Measurements from ENCODE around the gene CBFB. TPM values are rescaled to one million over a fixed set of nuclear protein-coding genes. Genes with fewer than 3 reads are reported as not detected.

CBFB gene
- total RNA-seq, 1 experiment from 2014 or later = 76.3 TPM

GRCh38 chr16:67108489-67108888, 79.5 kb downstream of the CBFB start:
- H3K23ac ChIP-seq (ENCODE audit: insufficient read length, low read depth, low read length) = no peak overlapping the region
- TF ChIP-seq CTCF (conservative IDR thresholded peaks at IDR 0.05) = no peak
- H4K8ac ChIP-seq (replicated peaks; ENCODE audit: insufficient read length, low read depth, low read length) = no peak overlapping the region
- Mint-ChIP-seq H3K9me3 (no peaks in the 10 kb centered on the region), H3K27me3 (ENCODE audit: low read depth) (peaks cover 1% of the 10 kb centered on the region), H3K36me3 (ENCODE audit: insufficient read depth in 1 of 3, low read depth in 3 of 3) (peaks cover 0 to 5% (median 0%) of the 10 kb centered on the region in 3 experiments; a peak in 2 of 7 replicates), H3K27ac (no peak overlapping the region), H3K4me1 (peaks cover 17 to 23% of the 10 kb centered on the region in 2 experiments), H3K4me3 (no peak overlapping the region)
- H3K79me2 ChIP-seq (ENCODE audit: insufficient read depth, low read length) = peaks cover 6% of the 10 kb centered on the region; the same call in 1 of the 2 replicates
- no peak overlapping the region for H3K56ac ChIP-seq (ENCODE audit: insufficient read length, low read depth, low read length)
- H2AFZ ChIP-seq (ENCODE audit: low read length) = peak overlapping the region; percentile 23
- no peak overlapping the region for H2BK20ac ChIP-seq (ENCODE audit: low read depth, low read length, poor library complexity, severe bottlenecking)
- no peak overlapping the region for H2BK15ac ChIP-seq (ENCODE audit: low read depth, low read length)
- no peak overlapping the region for H4K5ac ChIP-seq (ENCODE audit: insufficient read length, low read depth, low read length)
- H3K23me2 ChIP-seq (ENCODE audit: insufficient read length, low read depth, low read length, poor library complexity, severe bottlenecking) = peaks cover 9% of the 10 kb centered on the region
- H2AK5ac ChIP-seq (ENCODE audit: insufficient read length, low read length) = no peak overlapping the region
- no peaks in the 10 kb centered on the region for H3K9me3 ChIP-seq (ENCODE audit: control insufficient read depth, low read depth, low read length)
- no peaks in the 10 kb centered on the region for H3K4me1 ChIP-seq (ENCODE audit: insufficient read depth, low read length)
- H4K91ac ChIP-seq (ENCODE audit: insufficient read length, low read depth, low read length) = no peak overlapping the region
- H2BK120ac ChIP-seq (ENCODE audit: low read depth, low read length, poor library complexity, severe bottlenecking) = no peak overlapping the region
- H3K9ac ChIP-seq (ENCODE audit: extremely low read depth, insufficient read length, low read length) = no peak overlapping the region
- no peak overlapping the region for H3K27ac ChIP-seq (ENCODE audit: insufficient read length, low read depth, low read length)
- no peak overlapping the region for H3K18ac ChIP-seq (ENCODE audit: insufficient read length, low read depth, low read length)
- no peak for DNase-seq
- H3K14ac ChIP-seq (ENCODE audit: insufficient read depth, low read length) = no peak overlapping the region
- H3K4me2 ChIP-seq (ENCODE audit: insufficient read depth, insufficient read length, low read length) = no peak overlapping the region
- H3T11ph ChIP-seq (ENCODE audit: low read length) = no peak overlapping the region
- H2BK12ac ChIP-seq (ENCODE audit: insufficient read length, low read depth, low read length) = no peak overlapping the region
- WGBS (ENCODE audit: extremely low coverage, insufficient read length, low lambda C conversion rate) = 100% methylated on average over 1 of the region's 6 CpGs
- no peaks in the 10 kb centered on the region for H3K27me3 ChIP-seq (ENCODE audit: insufficient read depth, low read length)
- H2BK5ac ChIP-seq (ENCODE audit: insufficient read length, low read length) = no peak overlapping the region
- H3K79me1 ChIP-seq (ENCODE audit: insufficient read depth, low read depth, low read length, poor library complexity, severe bottlenecking) = no peaks in the 10 kb centered on the region
- no peaks in the 10 kb centered on the region for H4K20me1 ChIP-seq (ENCODE audit: control insufficient read depth, insufficient read depth, insufficient read length)
- no peak overlapping the region for H3K4ac ChIP-seq (ENCODE audit: low read depth, low read length)
